ENCODE results near the gene NEURL1. TPM values are rescaled to one million over a fixed set of nuclear protein-coding genes. Genes with fewer than 3 reads are reported as not detected.

The NEURL1 gene
- total RNA-seq, 4 donors from 2014 or later, result 0.39 to 0.63 (median 0.46) TPM

DNA sequence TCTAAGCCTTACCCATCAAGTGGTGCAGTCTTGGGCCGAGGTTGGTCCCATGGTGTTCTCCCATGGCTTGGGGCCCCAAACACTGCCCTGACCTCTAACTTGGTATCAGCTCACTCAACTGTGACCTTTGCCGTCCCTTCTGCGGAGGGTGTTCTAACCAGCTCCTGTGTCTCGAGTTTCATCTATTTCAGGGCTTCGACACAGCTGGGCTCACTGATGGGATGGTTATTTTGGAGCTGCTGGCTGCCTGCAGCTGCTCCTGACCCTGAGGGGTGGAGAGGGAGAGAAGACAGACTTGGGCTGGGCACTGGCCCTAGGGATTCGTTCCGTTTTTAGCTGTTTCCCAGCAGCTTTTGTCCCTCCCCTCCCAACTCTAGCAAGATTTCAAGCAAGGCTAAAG lies 86.9 kb downstream of the NEURL1 start:
- Histone ChIP-seq H3K36me3 (no peaks in the 10 kb centered on the region), H3K4me3 (no peak overlapping the region), H3K27me3 (peaks cover 0 to 36% (median 0%) of the 10 kb centered on the region in 4 donors), H3K27ac (replicated peaks in 1 of 4) (no peak overlapping the region), H3K9me3 (no peaks in the 10 kb centered on the region), H3K4me1 (peaks cover 0 to 12% (median 9%) of the 10 kb centered on the region in 4 donors)
- DNase-seq (ENCODE audit: extremely low spot score), result no peak
- intact Hi-C loops (cut with DNase I), result no loop called here
- WGBS, result 73% methylated on average over 7 of the region's 7 CpGs
- TF ChIP-seq, protein P1, sequence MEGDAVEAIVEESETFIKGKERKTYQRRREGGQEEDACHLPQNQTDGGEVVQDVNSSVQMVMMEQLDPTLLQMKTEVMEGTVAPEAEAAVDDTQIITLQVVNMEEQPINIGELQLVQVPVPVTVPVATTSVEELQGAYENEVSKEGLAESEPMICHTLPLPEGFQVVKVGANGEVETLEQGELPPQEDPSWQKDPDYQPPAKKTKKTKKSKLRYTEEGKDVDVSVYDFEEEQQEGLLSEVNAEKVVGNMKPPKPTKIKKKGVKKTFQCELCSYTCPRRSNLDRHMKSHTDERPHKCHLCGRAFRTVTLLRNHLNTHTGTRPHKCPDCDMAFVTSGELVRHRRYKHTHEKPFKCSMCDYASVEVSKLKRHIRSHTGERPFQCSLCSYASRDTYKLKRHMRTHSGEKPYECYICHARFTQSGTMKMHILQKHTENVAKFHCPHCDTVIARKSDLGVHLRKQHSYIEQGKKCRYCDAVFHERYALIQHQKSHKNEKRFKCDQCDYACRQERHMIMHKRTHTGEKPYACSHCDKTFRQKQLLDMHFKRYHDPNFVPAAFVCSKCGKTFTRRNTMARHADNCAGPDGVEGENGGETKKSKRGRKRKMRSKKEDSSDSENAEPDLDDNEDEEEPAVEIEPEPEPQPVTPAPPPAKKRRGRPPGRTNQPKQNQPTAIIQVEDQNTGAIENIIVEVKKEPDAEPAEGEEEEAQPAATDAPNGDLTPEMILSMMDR (IDR thresholded peaks at IDR 0.05), result no peak
- TF ChIP-seq POLR2A (IDR thresholded peaks at IDR 0.05; ENCODE audit: low read depth) (no peak), POLR2AphosphoS5 (IDR thresholded peaks at IDR 0.05) (no peak), EP300 (IDR thresholded peaks at IDR 0.05) (no peak)

DNA sequence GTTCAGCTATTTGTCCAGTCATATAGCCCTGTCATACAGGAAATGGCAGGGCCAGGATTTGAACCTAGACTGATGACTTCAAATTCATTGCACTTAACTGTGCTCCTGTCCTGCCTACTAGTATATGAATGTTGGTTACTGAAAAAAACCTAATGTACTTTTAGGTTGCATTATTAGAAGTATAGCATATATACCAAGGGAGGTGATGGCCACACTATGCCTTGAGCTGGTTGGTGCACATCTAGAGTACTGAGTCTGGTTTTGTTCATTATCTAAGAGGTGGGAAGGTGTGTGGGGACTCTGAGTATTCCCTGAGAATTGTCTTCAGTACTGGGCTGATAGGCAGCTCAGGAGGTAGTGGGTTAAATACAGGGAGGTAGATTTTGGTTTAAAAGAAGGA lies 88.0 kb downstream of the NEURL1 start:
- peaks cover 0 to 12% (median 9%) of the 10 kb centered on the region in 4 donors for H3K4me1 ChIP-seq
- DNase-seq (ENCODE audit: extremely low spot score), result no peak
- H3K27me3 ChIP-seq, result peaks cover 0 to 37% (median 0%) of the 10 kb centered on the region in 4 donors
- TF ChIP-seq POLR2A (IDR thresholded peaks at IDR 0.05; ENCODE audit: low read depth) (no peak), POLR2AphosphoS5 (IDR thresholded peaks at IDR 0.05) (no peak), EP300 (IDR thresholded peaks at IDR 0.05) (no peak)
- TF ChIP-seq, protein P1 (IDR thresholded peaks at IDR 0.05), result no peak
- peaks cover 0 to 4% (median 0%) of the 10 kb centered on the region in 4 donors for H3K36me3 ChIP-seq
- intact Hi-C loops (cut with DNase I), result no loop called here
- H3K4me3 ChIP-seq, result no peak overlapping the region
- H3K9me3 ChIP-seq, result no peaks in the 10 kb centered on the region
- H3K27ac ChIP-seq (replicated peaks in 1 of 4), result no peak overlapping the region

DNA sequence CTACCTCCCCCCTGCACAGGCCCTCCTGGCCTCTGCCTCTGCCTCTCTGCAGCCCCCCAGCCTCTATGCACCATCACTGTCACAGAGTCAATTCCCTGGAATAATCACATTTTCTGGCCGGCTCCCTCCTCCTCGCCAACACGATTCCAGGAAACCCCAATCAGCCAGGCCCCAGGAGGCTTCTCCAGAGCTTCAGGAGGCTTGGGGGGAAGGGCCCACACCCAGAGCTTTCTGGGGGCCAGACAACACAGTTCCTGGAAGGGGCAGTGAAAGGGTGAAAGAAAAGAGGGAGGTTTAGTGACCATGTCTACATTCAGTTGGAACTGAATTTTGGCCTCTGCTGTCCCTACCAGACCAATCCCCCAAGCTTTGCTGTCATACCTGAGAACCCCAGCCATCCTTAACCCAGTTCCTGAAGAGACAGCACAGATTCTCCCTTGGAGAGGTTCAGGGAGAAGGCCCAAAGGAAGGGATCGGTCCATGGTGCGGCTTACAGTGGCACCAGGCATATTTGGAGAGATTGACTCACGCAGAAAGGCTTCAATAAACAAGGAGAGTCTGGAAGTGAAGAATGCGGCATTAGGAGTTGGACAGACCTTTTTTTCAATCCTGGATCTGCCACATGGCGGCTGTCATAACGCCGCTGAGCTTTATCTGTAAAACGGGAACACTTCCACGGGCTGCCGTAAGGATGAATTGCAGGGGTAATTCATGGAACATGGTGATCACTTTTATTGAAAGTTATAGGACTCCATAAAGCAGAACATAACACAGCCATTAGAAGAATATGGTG lies 89.0 kb downstream of the NEURL1 start:
- peaks cover 0 to 37% (median 0%) of the 10 kb centered on the region in 4 donors for H3K27me3 ChIP-seq
- DNase-seq (ENCODE audit: extremely low spot score), result no peak
- H3K9me3 ChIP-seq, result peaks cover 0 to 4% (median 0%) of the 10 kb centered on the region in 4 donors
- intact Hi-C loops (cut with DNase I), result no loop called here
- TF ChIP-seq POLR2AphosphoS5 (IDR thresholded peaks at IDR 0.05), result no peak
- TF ChIP-seq, protein P1 (IDR thresholded peaks at IDR 0.05), result no peak
- peaks cover 0 to 12% (median 9%) of the 10 kb centered on the region in 4 donors for H3K4me1 ChIP-seq
- H3K4me3 ChIP-seq, result no peak overlapping the region
- WGBS, result 91% methylated on average over 13 of the region's 13 CpGs
- H3K36me3 ChIP-seq, result peaks cover 0 to 11% (median 0%) of the 10 kb centered on the region in 4 donors
- no peak overlapping the region for H3K27ac ChIP-seq (replicated peaks in 1 of 4)

DNA sequence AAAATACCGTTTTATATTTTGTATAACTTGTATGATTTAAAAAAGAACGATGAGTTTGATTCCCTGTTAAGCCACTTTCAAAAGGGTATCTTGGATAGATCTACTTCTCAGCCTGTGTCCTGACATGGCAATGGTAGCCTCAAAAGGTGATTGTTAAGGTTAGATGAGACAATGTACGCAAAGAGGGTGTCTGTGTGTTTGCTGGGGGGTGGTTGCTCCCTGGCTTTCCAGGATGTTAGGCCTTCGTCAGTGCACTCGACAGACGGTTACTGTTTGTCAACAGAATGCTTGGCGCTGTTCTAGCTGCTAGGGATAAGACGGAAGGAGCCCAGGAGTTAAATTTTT lies 90.3 kb downstream of the NEURL1 start:
- intact Hi-C loops (cut with DNase I), result no loop called here
- Histone ChIP-seq H3K27me3 (peaks cover 0 to 34% (median 0%) of the 10 kb centered on the region in 4 donors), H3K27ac (replicated peaks in 1 of 4) (no peak overlapping the region), H3K4me3 (peak overlapping the region; percentile 43 to 59 (median 46)), H3K4me1 (peaks cover 0 to 12% (median 9%) of the 10 kb centered on the region in 4 donors), H3K9me3 (peaks cover 0 to 8% (median 2%) of the 10 kb centered on the region in 4 donors), H3K36me3 (peaks cover 0 to 24% (median 4%) of the 10 kb centered on the region in 4 donors)
- TF ChIP-seq, protein P1 (IDR thresholded peaks at IDR 0.05), result no peak
- TF ChIP-seq POLR2AphosphoS5 (IDR thresholded peaks at IDR 0.05) (no peak), EP300 (IDR thresholded peaks at IDR 0.05) (no peak), POLR2A (IDR thresholded peaks at IDR 0.05; ENCODE audit: low read depth) (no peak)
- WGBS, result 90% methylated on average over 8 of the region's 8 CpGs
- no peak for DNase-seq (ENCODE audit: extremely low spot score)

All from esophagus muscularis mucosa (tissue), 4 donors.